Urinary bladder (tissue), 4 donors: ENCODE results near the gene PCSK2. TPM values are rescaled to one million over a fixed set of nuclear protein-coding genes. Genes with fewer than 3 reads are reported as not detected.

ENCODE experiments used
- DNase-seq: peaks from one replicate; pipeline ENCODE4 v3.0.0-alpha.2; 2015; ENCODE audit errors: extremely low spot score
- H3K27ac ChIP-seq: one replicate; pipeline ENCODE4 v1.5.1; 2013; ENCODE audit warnings: low read depth, mild to moderate bottlenecking, moderate library complexity
- H3K36me3 ChIP-seq: one replicate; pipeline ENCODE4 v1.6.1; 2013; ENCODE audit warnings: mild to moderate bottlenecking, moderate library complexity; ENCODE audit not compliant: insufficient read depth
- H3K4me1 ChIP-seq: one replicate; pipeline ENCODE4 v1.6.1; 2013; ENCODE audit warnings: mild to moderate bottlenecking, moderate library complexity; ENCODE audit not compliant: insufficient read depth
- H3K4me3 ChIP-seq: one replicate; pipeline ENCODE4 v1.5.1; 2013; ENCODE audit warnings: low read depth, low read length
- WGBS: extraction: QIAGEN DNeasy Blood & Tissue Kit; methylation state at CpG from one replicate; pipeline ENCODE4 v1.1.7; 2013; 5-methylcytosine and 5-hydroxymethylcytosine counted together
- polyA plus RNA-seq: library from polyadenylated mRNA; stranded (reverse); fragments of 200-250 nt; gene quantifications from one replicate; pipeline ENCODE4 v1.2.3, GENCODE V29; 2013
- total RNA-seq: library from RNA; depleted of rRNA; stranded (reverse); fragments of >200 nt; gene quantifications from one replicate; pipeline ENCODE4 v1.2.3, GENCODE V29; 2014
- donor health status: healthy with polysubstance abuse.
- donor health status: healthy.

PCSK2 gene
- total and polyA plus RNA-seq, 2 donors, result 1.5 to 8.0 TPM

DNA sequence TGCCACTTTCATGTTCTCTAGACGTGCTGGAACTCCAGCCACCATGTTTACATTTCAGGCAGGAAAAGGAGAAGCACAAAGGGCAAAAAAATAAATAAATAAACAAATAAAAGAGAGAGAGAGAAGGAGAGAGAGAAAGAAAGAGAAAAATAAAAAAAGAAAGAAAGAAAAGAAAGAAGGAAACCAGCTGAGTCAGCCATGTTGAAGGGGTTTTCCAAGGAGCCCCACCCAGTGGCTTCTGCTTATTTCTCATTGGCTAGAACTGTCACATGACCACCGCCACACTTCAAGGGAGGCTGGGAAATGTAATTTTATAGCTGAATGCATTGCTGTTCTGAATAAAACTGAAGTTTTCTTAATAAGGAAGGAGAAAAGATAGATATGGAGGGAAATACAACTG is 233.3 kb downstream of the PCSK2 start:
- H3K4me3 ChIP-seq, result no peak overlapping the region
- no peak overlapping the region for H3K27ac ChIP-seq
- 69% methylated on average over 2 of the region's 2 CpGs for WGBS
- no peaks in the 10 kb centered on the region for H3K4me1 ChIP-seq
- no peaks in the 10 kb centered on the region for H3K36me3 ChIP-seq
- no peak for DNase-seq

DNA sequence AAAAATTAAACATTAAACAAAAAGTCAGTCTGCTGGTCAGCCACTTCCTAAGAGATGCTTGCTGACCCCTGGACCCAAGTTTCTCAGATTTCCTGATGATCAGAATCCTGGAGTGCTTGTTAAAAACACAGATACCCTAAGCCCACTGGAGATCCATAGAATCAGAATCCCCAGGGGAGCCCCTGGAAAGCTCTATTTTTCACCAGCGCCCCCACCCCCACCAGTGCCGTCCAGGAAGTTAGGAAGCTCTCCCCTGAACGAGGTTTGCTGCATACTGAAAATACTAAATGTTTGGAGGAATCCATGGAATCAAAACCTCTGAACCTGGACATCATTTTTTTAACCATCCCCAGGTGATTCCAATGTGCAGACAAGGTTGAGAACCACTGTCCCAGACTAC is 235.1 kb downstream of the PCSK2 start:
- Histone ChIP-seq H3K36me3 (no peaks in the 10 kb centered on the region), H3K4me3 (no peak overlapping the region), H3K4me1 (no peaks in the 10 kb centered on the region), H3K27ac (no peak overlapping the region)
- no peak for DNase-seq
- WGBS, result 69% methylated on average over 3 of the region's 3 CpGs

- Histone ChIP-seq H3K36me3 (no peaks in the 10 kb centered on the region), H3K4me3 (no peak overlapping the region), H3K4me1 (no peaks in the 10 kb centered on the region), H3K27ac (no peak overlapping the region)
- DNase-seq, result no peak
- 42% methylated on average over 1 of the region's 1 CpG for WGBS
Measured at GRCh38 chr20:17463711-17464110, 236.9 kb downstream of the PCSK2 start.

DNA sequence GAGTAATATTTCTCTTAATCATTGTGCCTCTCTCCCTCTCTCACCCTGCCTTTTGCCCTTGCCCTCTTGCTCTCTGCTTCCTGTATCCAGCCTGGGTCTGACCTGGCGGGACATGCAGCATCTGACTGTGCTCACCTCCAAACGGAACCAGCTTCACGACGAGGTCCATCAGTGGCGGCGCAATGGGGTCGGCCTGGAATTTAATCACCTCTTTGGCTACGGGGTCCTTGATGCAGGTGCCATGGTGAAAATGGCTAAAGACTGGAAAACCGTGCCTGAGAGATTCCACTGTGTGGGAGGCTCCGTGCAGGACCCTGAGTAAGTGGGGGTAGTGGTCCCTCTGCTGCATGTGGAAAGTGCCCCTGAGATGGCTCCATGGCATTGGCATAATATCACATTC is 238.4 kb downstream of the PCSK2 start:
- WGBS, result 93% methylated on average over 10 of the region's 10 CpGs
- Histone ChIP-seq H3K36me3 (no peaks in the 10 kb centered on the region), H3K4me3 (no peak overlapping the region), H3K4me1 (no peaks in the 10 kb centered on the region), H3K27ac (no peak overlapping the region)
- no peak for DNase-seq

DNA sequence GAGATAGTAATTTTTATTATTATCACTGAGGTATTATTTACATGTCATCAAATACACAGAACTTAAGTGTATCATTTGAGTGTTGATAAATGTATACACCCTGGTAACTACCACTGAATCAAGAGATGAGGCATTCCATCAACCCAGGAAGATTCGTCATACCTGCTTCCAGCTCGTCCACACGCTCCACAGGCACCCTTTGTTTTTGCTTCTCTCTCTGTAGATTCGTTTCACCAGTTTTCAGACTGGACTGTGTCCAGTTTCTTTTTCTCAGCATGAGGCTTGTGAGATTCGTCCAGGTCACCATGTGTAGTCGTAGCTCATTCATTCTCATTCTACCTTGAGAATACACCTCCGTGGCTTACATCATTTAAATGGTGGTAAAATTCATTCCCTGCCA is 239.8 kb downstream of the PCSK2 start:
- H3K4me1 ChIP-seq, result no peaks in the 10 kb centered on the region
- 84% methylated on average over 7 of the region's 7 CpGs for WGBS
- H3K4me3 ChIP-seq, result no peak overlapping the region
- no peak for DNase-seq
- no peaks in the 10 kb centered on the region for H3K36me3 ChIP-seq
- no peak overlapping the region for H3K27ac ChIP-seq

DNA sequence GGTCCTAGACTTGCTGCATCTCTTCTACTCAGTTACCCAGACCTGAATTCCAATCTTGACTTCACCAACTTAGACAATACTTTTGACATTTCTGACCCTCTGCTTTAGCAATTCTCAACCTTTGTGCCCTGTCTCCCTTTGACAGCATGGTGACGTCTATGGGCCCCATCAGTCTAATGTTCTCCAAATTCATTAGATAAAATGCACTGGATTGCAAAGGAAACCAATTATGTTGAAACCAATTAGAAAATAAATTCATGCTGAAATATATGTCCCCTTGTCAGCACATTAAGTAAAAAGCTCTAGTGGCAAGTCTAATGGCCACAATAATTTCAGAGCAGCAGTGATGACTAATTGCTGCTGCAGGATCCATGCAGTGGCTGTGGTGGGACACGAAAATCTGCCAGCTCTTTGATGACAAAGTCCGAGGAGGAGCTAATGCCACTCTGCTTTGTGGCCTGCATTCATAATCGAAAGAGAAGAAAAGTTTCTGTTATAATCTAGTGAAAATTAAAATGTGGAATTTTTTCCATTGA is 240.3 kb downstream of the PCSK2 start:
- H3K27ac ChIP-seq, result no peak overlapping the region
- 87% methylated on average over 4 of the region's 4 CpGs for WGBS
- no peak for DNase-seq
- H3K4me1 ChIP-seq, result no peaks in the 10 kb centered on the region
- H3K36me3 ChIP-seq, result no peaks in the 10 kb centered on the region
- no peak overlapping the region for H3K4me3 ChIP-seq

DNA sequence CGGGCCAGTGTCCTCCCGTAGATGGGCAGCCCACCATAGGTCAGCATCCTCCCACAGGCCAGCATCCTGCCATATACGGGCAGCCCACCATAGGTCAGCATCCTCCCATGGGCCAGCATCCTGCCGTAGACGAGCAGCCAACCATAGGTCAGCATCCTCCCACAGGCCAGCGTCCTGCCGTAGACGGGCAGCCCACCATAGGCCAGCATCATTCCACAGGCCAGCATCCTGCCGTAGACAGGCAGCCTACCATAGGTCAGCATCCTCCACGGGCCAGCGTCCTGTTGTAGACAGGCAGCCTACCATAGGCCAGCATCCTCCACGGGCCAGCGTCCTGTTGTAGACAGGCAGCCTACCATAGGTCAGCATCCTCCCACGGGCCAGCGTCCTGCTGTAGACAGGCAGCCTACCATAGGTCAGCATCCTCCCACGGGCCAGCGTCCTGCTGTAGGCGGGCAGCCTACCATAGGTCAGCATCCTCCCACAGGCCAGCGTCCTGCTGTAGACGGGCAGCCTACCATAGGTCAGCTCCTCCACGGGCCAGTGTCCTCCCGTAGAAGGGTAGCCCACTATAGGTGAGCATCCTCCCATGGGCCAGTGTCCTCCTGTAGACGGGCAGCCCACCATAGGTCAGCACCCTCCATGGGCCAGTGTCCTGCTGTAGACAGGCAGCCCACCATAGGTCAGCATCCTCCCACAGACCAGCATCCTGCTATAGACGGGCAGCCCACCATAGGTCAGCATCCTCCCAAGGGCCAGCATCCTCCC is 241.4 kb downstream of the PCSK2 start:
- H3K4me3 ChIP-seq, result no peak overlapping the region

DNA sequence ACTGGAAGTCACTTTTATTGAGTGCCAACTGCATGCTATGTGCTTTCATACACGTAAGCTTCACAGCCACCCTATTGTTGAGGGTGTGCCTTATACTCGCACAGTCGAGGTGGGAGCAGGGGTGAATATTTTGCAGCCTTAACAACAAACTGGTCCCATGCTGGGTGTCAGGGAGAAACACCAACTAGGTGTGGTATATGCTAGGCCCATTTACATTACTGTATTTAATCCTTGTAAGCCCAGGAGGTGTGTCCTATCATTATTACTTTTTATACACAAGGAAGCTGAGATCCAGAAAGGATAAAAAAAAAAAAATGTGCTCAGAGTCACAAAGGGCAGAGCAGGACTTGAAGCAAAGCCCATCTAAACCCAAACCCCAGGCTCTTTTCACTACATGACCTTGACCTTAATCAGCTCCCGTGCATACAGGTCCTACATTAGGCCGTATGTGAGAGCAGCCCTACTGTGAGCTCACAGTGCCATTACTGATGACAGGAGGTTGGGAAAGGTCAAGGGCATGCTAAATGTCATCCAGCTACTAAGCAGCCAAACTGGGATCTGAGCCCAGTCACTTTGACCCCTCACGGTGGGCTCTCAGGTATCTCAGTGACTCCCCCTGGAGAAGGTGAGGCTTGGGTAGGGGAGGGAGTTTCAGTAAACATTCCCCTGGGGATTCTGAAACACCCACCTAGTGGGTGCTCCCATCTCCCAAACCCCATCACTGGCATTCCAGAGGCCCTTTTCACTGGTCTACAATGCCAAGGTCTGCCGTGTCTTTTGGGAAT is 242.6 kb downstream of the PCSK2 start:
- H3K4me1 ChIP-seq, result no peaks in the 10 kb centered on the region
- no peak for DNase-seq
- H3K36me3 ChIP-seq, result no peaks in the 10 kb centered on the region
- 78% methylated on average over 7 of the region's 7 CpGs for WGBS
- no peak overlapping the region for H3K27ac ChIP-seq
- no peak overlapping the region for H3K4me3 ChIP-seq

More for the DNA sequence above, 241.4 kb downstream of the PCSK2 start:
- DNase-seq, result no peak
- H3K27ac ChIP-seq, result no peak overlapping the region
- WGBS, result 88% methylated on average over 24 of the region's 24 CpGs
- no peaks in the 10 kb centered on the region for H3K4me1 ChIP-seq
- H3K36me3 ChIP-seq, result no peaks in the 10 kb centered on the region

GRCh38 chr20:17470521-17470920 is 243.7 kb downstream of the PCSK2 start:
- DNase-seq, result no peak
- Histone ChIP-seq H3K4me3 (no peak overlapping the region), H3K36me3 (no peaks in the 10 kb centered on the region), H3K27ac (no peak overlapping the region), H3K4me1 (no peaks in the 10 kb centered on the region)
- 82% methylated on average over 5 of the region's 5 CpGs for WGBS

GRCh38 chr20:17470973-17471372 is 244.1 kb downstream of the PCSK2 start:
- no peak overlapping the region for H3K4me3 ChIP-seq
- no peaks in the 10 kb centered on the region for H3K36me3 ChIP-seq
- DNase-seq, result no peak
- H3K27ac ChIP-seq, result no peak overlapping the region
- WGBS, result 74% methylated on average over 9 of the region's 9 CpGs
- H3K4me1 ChIP-seq, result no peaks in the 10 kb centered on the region

- no peak overlapping the region for H3K27ac ChIP-seq
- H3K4me3 ChIP-seq, result no peak overlapping the region
- WGBS, result 83% methylated on average over 10 of the region's 10 CpGs
- H3K36me3 ChIP-seq, result no peaks in the 10 kb centered on the region
- no peak for DNase-seq
- no peaks in the 10 kb centered on the region for H3K4me1 ChIP-seq
Measured at GRCh38 chr20:17471606-17472187, 244.9 kb downstream of the PCSK2 start.

DNA sequence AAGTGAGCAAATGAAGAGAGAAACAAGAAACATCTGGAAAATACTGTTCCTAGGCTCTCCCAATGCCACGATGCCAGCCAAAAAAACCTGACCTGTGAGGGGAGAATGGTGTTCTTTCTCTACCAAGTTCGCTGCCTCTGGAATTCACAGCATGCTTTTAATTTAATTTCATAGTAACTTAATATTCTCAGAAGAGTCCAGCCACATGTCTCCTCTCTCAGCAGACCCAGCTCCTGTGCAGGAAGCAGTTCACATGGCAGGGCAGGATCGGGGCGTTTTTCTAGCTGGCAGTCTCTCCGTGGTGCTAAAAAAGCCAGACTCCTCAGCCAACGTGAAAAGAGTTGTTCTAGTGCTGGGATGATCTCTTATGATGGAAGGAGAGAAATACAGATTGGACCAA is 246.8 kb downstream of the PCSK2 start:
- Histone ChIP-seq H3K27ac (no peak overlapping the region), H3K4me3 (no peak overlapping the region), H3K36me3 (no peaks in the 10 kb centered on the region), H3K4me1 (no peaks in the 10 kb centered on the region)
- 43% methylated on average over 6 of the region's 6 CpGs for WGBS
- no peak for DNase-seq

DNA sequence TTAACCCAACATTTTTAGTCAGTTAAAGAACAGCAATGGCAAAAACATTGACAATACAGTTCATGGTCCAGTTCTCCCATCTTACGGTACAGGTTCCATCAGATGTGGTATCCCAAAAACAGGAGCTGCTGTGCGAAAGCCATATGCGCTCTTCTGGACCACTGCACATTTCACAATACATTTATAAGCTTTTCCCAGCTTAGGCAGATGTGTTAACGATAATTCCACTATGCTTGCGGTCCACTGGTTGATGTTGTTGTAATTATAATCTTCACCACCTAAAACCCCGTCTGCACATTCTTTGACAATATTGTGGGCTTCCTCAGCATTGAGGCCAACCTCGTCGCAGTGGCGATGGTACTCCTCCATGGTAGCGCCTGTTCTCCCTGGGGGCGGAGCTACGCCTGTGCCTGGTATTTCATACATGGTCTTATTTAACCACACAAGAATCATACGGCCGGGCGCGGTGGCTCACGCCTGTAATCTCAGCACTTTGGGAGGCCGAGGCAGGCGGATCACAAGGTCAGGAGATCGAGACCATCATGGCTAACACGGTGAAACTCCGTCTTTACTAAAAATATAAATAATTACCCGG is 252.3 kb downstream of the PCSK2 start:
- Histone ChIP-seq H3K36me3 (no peaks in the 10 kb centered on the region), H3K27ac (no peak overlapping the region), H3K4me1 (no peaks in the 10 kb centered on the region), H3K4me3 (no peak overlapping the region)
- DNase-seq, result no peak
- WGBS, result 91% methylated on average over 23 of the region's 23 CpGs
